OCI-LY3 (cell line): ENCODE measurements around the gene PIP5K1B.

Source experiments
- H2AFZ ChIP-seq: fragments of 200-600, 300-600 bp; shearing (Covaris generic); 2 replicates; pipeline ENCODE4 v1.6.0; 2014; ENCODE audit warnings: antibody characterized with exemption, low read depth, low read length
- H3K27ac ChIP-seq: fragments of 200-600, 300-600 bp; sonication (generic); 2 replicates; pipeline ENCODE4 v1.5.1; 2014; ENCODE audit warnings: mild to moderate bottlenecking, low read length, moderate library complexity, mixed read lengths
- H3K27me3 ChIP-seq: fragments of 200-600, 300-600 bp; sonication (generic); 2 replicates; pipeline ENCODE4 v1.6.1; 2014; ENCODE audit warnings: low read depth, low read length, mixed read lengths
- H3K36me3 ChIP-seq: fragments of 200-600, 300-600 bp; sonication (generic); replicated peaks from 2 replicates; pipeline ENCODE3; 2014; ENCODE audit warnings: low read depth, low read length, mixed read lengths
- H3K4me1 ChIP-seq: fragments of 300-600, 200-600 bp; sonication (generic); 2 replicates; pipeline ENCODE4 v1.6.1; 2014; ENCODE audit warnings: low read length, mixed read lengths
- H3K4me2 ChIP-seq: fragments of 200-600, 300-600 bp; sonication (generic); 2 replicates; pipeline ENCODE4 v1.6.1; 2014; ENCODE audit warnings: low read length, mixed read lengths
- H3K4me3 ChIP-seq: fragments of 300-600, 200-600 bp; sonication (generic); 2 replicates; pipeline ENCODE4 v1.5.1; 2014; ENCODE audit warnings: antibody characterized with exemption, mild to moderate bottlenecking, low read length, moderate library complexity
- H3K79me2 ChIP-seq: fragments of 300-600, 200-600 bp; shearing (Covaris generic); 2 replicates; pipeline ENCODE4 v1.6.1; 2014; ENCODE audit warnings: mild to moderate bottlenecking, low read length, mixed read lengths
- H3K9ac ChIP-seq: fragments of 300-600, 200-600 bp; shearing (Covaris generic); 2 replicates; pipeline ENCODE4 v1.6.0; 2014; ENCODE audit warnings: mild to moderate bottlenecking, low read length, moderate library complexity
- H3K9me3 ChIP-seq: fragments of 200-600, 300-600 bp; shearing (Covaris generic); 2 replicates; pipeline ENCODE4 v1.6.1; 2014; ENCODE audit warnings: low read length, mixed read lengths; ENCODE audit not compliant: insufficient read depth
- H4K20me1 ChIP-seq: fragments of 200-600, 300-600 bp; sonication (generic); 2 replicates; pipeline ENCODE4 v1.6.1; 2016; ENCODE audit warnings: low read length, mixed read lengths; ENCODE audit not compliant: insufficient read depth
- EZH2phosphoT487 ChIP-seq: fragments of 200-600 bp; shearing (Covaris generic); IDR thresholded peaks from 2 replicates; pipeline ENCODE4 v1.6.1; 2018; ENCODE audit warnings: antibody characterized with exemption, mixed run types, low read depth
- TF ChIP-seq, protein P1 (sequence below): fragments of 200-600, 300-600 bp; sonication (generic); IDR thresholded peaks from 2 replicates; pipeline ENCODE4 v1.5.1; 2014; ENCODE audit warnings: antibody characterized with exemption, low read length, low read depth

PIP5K1B gene

DNA sequence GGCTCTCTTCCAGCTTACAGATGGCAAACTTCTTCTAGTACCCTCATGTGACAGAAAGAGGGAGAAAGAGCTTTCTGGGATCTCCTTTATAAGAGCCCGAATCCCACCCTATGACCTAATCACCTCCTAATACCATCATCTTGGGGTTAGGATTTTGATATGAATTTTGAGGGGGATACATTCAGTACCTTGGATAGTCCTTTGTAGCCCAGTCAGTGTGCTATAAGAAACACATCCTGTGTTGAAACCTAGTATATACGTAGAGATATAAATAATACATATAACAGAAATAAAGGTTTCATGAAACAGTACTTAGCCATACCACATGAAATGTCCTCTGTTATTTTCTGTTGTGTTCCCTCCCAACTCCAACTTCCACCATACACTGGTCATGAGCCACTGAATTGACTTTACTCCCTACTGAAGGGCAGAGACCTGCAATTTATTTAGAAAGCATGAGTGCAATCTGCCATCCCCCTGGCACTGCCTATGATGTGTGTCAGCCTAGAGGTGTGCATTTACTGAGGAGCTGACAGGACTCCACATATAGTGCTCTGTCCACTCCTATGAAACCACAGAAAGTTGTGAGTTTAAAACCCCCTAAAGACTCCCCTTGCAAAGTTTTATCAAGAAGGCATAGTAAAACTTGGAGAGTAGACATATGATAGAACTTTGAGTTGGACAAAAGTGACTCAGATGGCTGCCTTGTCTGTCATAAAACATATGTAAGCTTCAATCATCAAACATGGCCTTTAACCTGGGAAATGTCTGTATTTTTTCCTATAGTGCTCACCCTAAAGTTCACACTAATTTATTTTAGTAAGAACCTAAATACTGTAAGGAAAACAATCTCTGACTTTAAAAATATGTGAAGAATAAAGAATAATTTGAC lies 12.8 kb downstream of the PIP5K1B start:
- Histone ChIP-seq H3K79me2 (no peaks in the 10 kb centered on the region), H3K4me3 (no peak overlapping the region), H3K9ac (no peak overlapping the region), H3K9me3 (no peaks in the 10 kb centered on the region), H2AFZ (no peak overlapping the region), H3K4me1 (no peaks in the 10 kb centered on the region), H3K36me3 (no peaks in the 10 kb centered on the region), H4K20me1 (no peaks in the 10 kb centered on the region; the same call in 1 of the 2 replicates), H3K4me2 (no peak overlapping the region), H3K27ac (no peak overlapping the region), H3K27me3 (peaks cover 63% of the 10 kb centered on the region)
- TF ChIP-seq, protein P1, sequence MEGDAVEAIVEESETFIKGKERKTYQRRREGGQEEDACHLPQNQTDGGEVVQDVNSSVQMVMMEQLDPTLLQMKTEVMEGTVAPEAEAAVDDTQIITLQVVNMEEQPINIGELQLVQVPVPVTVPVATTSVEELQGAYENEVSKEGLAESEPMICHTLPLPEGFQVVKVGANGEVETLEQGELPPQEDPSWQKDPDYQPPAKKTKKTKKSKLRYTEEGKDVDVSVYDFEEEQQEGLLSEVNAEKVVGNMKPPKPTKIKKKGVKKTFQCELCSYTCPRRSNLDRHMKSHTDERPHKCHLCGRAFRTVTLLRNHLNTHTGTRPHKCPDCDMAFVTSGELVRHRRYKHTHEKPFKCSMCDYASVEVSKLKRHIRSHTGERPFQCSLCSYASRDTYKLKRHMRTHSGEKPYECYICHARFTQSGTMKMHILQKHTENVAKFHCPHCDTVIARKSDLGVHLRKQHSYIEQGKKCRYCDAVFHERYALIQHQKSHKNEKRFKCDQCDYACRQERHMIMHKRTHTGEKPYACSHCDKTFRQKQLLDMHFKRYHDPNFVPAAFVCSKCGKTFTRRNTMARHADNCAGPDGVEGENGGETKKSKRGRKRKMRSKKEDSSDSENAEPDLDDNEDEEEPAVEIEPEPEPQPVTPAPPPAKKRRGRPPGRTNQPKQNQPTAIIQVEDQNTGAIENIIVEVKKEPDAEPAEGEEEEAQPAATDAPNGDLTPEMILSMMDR, result no peak
- no peak for TF ChIP-seq EZH2phosphoT487

DNA sequence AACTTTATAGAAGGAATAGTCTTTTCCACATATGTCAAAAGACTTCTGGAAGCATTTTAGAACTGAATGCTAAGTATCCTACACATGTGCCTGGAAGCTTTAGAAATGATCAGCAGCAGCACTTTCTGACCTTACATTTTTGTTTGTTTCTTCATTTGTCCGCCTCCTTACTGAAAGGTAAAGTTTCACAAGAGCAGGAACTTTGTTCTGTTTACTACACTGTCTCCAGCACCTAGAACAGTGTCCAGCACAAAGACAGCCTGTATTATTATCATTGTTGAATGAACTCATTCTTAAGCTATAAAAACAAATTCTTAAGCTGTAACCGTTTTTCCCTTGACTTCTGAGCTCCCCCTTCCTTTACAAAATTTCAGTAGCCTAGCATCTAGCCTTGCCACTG lies 14.8 kb downstream of the PIP5K1B start:
- Histone ChIP-seq H3K4me3 (no peak overlapping the region), H2AFZ (no peak overlapping the region), H4K20me1 (no peaks in the 10 kb centered on the region), H3K4me2 (no peak overlapping the region), H3K27me3 (peaks cover 64% of the 10 kb centered on the region), H3K27ac (no peak overlapping the region), H3K79me2 (no peaks in the 10 kb centered on the region), H3K9me3 (no peaks in the 10 kb centered on the region), H3K4me1 (no peaks in the 10 kb centered on the region), H3K9ac (no peak overlapping the region), H3K36me3 (no peaks in the 10 kb centered on the region)
- TF ChIP-seq, protein P1, result no peak
- TF ChIP-seq EZH2phosphoT487, result no peak

DNA sequence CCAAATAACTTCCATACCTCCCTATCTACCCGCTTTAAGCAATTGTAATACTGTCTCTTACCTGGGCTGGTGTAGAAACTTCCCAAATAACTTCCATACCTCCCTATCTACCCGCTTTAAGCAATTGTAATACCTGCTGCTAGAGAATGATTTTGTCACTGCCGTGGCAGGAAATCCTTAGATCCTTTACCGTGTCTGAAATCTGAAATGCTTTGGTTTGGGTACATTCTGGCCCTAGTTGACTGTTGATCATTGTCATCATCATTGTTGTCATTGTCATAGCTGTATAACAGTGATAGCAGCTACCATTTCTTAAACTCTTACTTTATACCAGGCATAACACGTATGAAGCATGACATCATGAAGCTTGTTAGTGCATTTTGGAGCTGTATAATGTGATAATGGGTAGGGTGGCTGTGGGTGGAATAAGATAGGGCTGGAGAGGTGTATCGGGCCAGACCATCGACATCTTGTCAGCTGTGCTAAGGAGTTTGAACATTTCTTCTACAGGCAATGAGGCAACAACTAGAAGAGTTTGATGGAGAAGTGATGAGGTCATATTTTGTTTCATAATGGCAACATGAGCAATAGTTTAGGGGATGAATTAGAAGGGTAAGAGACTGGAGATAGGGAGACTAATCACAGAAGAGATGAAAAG lies 15.7 kb downstream of the PIP5K1B start:
- TF ChIP-seq, protein P1, result no peak
- no peak for TF ChIP-seq EZH2phosphoT487
- Histone ChIP-seq H3K9me3 (no peaks in the 10 kb centered on the region), H3K4me2 (no peak overlapping the region), H4K20me1 (no peaks in the 10 kb centered on the region), H2AFZ (no peak overlapping the region), H3K36me3 (no peaks in the 10 kb centered on the region), H3K9ac (no peak overlapping the region), H3K27ac (no peak overlapping the region), H3K27me3 (peaks cover 61% of the 10 kb centered on the region), H3K79me2 (no peaks in the 10 kb centered on the region), H3K4me1 (no peaks in the 10 kb centered on the region), H3K4me3 (no peak overlapping the region)

DNA sequence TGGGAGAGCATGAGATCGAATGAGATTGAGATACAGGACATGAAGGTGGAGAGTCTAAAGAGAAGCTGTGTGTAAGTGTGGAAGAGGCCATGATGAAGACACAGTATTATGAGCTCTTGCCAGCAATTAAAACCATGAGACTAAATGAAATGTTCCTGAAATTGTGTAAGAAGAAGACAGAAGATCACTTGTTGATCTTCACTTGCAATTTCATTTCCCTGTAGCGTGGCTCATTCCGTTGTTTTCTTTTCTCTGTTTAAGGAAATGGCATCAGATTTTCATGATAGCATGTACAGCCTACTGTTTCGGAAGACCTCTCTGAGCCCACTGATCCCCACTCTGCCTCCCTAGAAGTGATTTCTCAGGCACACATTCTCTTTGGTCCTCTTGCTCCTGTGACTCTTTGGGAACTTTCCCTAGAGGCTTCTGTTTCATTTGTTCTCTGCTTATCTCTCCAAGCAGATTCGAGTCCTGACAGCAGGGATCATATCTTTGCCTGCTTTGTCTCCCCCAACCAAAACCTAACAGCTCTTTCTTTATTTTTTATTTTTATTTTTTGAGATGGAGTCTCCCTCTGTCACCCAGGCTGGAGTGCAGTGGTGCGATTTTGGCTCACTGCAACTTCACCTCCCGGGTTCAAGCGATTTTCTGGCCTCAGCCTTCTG lies 16.8 kb downstream of the PIP5K1B start:
- Histone ChIP-seq H3K27ac (no peak overlapping the region), H3K4me1 (no peaks in the 10 kb centered on the region), H4K20me1 (no peaks in the 10 kb centered on the region), H3K36me3 (no peaks in the 10 kb centered on the region), H3K79me2 (no peaks in the 10 kb centered on the region), H2AFZ (no peak overlapping the region), H3K9ac (no peak overlapping the region), H3K9me3 (no peaks in the 10 kb centered on the region), H3K4me2 (no peak overlapping the region), H3K4me3 (no peak overlapping the region), H3K27me3 (peaks cover 56% of the 10 kb centered on the region)
- TF ChIP-seq, protein P1, result no peak
- TF ChIP-seq EZH2phosphoT487, result no peak
